Left ventricle myocardium inferior (tissue), 1 donor: ENCODE measurements around the gene FAM25C. TPM values are rescaled to one million over a fixed set of nuclear protein-coding genes. Genes with fewer than 3 reads are reported as not detected.
"Not testable (repeated sequence)": the region's sequence is repeated elsewhere in the genome, so short reads cannot be mapped to it uniquely, and the experiment has no call there.

Experiments
- DNase-seq: peaks from one replicate; pipeline ENCODE4 v3.0.0-alpha.2; 2020
- H3K27ac ChIP-seq: fragments of 200-600 bp; replicated peaks from 2 replicates; pipeline ENCODE4 v1.8.0; 2021
- H3K27me3 ChIP-seq: fragments of 200-600 bp; 2 replicates; pipeline ENCODE4 v1.8.0; 2021; ENCODE audit warnings: low read depth
- H3K36me3 ChIP-seq: fragments of 200-600 bp; 2 replicates; pipeline ENCODE4 v1.8.0; 2021
- H3K4me1 ChIP-seq: fragments of 200-600 bp; 2 replicates; pipeline ENCODE4 v1.8.0; 2021
- H3K4me3 ChIP-seq: fragments of 200-600 bp; 2 replicates; pipeline ENCODE4 v1.8.0; 2021; ENCODE audit warnings: mild to moderate bottlenecking, moderate library complexity
- H3K9me3 ChIP-seq: fragments of 200-600 bp; replicated peaks from 2 replicates; pipeline ENCODE4 v1.8.0; 2021
- intact Hi-C: fragments of 100-400 bp; cut with micrococcal nuclease; formaldehyde crosslinking; loops from one replicate; pipeline ENCODE4 v1.11.0; 2022
- total RNA-seq: library from RNA; stranded (reverse); fragmentation: NEBNext Ultra II Directional; extraction: Animal tissue kit (Norgen Biotek cat#: 25700); gene quantifications from one replicate; pipeline ENCODE4 v1.2.1, GENCODE V29; 2021
- TF ChIP-seq, protein P1 (sequence below): fragments of 200-600 bp; IDR thresholded peaks from 2 replicates; pipeline ENCODE4 v1.8.0; 2021; ENCODE audit warnings: antibody characterized with exemption, mild to moderate bottlenecking, borderline replicate concordance
- donor health status: DM: no; HTN: yes; CAD: no; lungs with severe emphysema.

FAM25C gene
- total RNA-seq, 1 donor from 2014 or later, result not detected

DNA sequence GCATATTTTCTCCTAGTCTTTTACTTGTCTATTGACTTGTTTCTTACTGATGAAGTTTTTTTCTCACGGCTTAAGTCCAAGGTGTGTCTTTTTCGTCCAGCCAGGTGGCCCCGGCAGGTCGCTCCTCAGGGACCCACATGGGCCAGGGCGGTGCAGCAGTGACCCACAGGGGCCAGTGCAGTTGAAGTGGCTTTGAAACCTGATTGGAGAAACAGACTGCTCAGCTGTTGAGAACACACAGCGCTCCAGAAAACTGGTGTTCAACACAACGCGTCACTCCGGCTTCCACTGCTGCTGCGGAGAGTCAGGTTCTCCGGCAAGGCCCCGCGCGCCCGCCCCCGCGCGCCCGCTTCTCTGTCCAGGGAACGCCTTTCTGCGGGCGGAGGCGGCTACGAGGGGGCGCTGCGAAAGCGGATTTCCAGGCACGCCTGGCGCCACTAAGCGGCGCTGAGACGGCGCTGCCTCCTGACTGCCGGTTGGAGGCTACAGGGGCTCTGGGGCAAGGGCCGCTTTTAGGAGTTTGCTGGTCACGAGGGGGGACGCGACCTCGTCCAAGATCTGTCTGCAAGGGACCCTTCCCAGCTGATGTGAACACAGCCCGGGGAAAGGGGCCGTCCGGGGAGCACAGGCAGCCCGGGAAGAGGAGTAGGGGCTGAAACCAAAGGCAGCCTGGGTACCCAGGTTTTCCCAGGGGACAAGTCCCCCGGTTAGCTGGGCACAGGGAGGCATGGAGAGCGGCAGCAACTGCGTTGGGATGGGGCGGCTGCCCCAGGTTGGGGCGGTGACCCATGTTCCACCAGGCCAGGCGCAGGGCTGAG, 13.0 kb downstream of the FAM25C start:
- H3K4me3 ChIP-seq, result peak overlapping the region; percentile 34
- TF ChIP-seq, protein P1, sequence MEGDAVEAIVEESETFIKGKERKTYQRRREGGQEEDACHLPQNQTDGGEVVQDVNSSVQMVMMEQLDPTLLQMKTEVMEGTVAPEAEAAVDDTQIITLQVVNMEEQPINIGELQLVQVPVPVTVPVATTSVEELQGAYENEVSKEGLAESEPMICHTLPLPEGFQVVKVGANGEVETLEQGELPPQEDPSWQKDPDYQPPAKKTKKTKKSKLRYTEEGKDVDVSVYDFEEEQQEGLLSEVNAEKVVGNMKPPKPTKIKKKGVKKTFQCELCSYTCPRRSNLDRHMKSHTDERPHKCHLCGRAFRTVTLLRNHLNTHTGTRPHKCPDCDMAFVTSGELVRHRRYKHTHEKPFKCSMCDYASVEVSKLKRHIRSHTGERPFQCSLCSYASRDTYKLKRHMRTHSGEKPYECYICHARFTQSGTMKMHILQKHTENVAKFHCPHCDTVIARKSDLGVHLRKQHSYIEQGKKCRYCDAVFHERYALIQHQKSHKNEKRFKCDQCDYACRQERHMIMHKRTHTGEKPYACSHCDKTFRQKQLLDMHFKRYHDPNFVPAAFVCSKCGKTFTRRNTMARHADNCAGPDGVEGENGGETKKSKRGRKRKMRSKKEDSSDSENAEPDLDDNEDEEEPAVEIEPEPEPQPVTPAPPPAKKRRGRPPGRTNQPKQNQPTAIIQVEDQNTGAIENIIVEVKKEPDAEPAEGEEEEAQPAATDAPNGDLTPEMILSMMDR, result peak; percentile 30
- H3K27me3 ChIP-seq, H3K4me1 ChIP-seq, DNase-seq, H3K9me3 ChIP-seq, intact Hi-C loops, H3K27ac ChIP-seq, H3K36me3 ChIP-seq: not testable (repeated sequence)

DNA sequence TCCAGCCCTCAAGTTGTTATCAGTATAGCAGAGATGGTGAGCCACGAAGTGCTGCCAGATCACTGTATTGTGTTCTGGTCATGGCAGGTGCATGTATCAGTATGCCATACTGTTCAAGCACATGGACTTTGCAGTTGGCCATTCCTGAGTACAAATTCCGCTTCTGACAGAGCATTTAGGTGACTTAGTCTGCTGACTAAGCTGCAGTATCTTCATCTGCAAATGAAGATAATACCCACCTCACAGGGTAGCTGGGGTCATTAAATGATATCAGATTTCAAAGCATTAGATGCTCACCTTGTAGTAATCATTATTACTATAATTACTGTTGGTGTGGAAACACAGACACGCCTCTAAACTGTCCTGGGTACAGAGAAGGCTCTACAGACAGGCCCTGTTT, 24.2 kb downstream of the FAM25C start:
- H3K27ac ChIP-seq, intact Hi-C loops, H3K4me3 ChIP-seq, DNase-seq, H3K27me3 ChIP-seq, H3K4me1 ChIP-seq, H3K36me3 ChIP-seq: not testable (repeated sequence)
- peaks cover 12% of the 10 kb centered on the region for H3K9me3 ChIP-seq

DNA sequence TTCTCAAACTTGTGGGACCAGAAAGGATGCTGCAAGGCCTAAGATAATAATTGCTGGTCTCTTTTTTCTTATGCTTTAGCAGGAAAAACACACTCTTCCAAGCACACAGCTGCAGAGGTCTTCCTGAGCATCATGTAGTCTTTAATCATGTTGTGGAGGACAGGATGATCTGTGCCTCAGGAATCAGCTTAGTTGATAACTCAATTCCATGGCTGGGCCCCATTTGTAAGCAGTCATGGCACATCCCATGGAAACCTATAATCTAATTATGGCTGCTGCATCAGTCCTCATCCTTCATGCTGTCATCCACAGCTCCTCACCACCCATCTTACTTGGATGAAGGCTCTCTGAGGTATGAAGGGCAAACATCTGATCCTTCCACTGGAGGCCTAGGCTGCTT, 26.5 kb downstream of the FAM25C start:
- H3K27ac ChIP-seq, H3K36me3 ChIP-seq, H3K4me1 ChIP-seq, DNase-seq, H3K27me3 ChIP-seq, intact Hi-C loops, H3K4me3 ChIP-seq: not testable (repeated sequence)
- peaks cover 12% of the 10 kb centered on the region for H3K9me3 ChIP-seq

DNA sequence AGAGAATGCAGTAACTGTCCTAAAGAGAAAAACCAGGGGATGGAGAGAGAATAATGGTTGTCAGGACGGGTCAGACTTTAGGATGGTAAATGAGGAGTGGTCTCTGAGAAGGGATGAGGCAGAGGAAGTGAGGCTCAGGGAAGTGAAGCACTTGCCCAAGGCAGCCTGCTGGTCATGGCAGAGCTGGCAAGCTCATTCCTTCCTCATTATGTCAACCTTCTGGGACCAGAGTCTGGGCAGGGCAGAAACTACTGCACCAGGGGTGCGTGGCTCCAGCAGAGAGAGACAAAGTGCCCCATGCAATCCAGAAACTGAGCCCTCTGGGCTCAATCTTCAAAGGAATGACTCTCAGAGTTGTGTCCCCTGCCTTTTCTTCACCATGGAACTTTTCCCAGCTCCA, 27.5 kb downstream of the FAM25C start:
- DNase-seq, H3K4me3 ChIP-seq, intact Hi-C loops, H3K4me1 ChIP-seq, H3K27ac ChIP-seq, H3K9me3 ChIP-seq, H3K27me3 ChIP-seq, H3K36me3 ChIP-seq: not testable (repeated sequence)

DNA sequence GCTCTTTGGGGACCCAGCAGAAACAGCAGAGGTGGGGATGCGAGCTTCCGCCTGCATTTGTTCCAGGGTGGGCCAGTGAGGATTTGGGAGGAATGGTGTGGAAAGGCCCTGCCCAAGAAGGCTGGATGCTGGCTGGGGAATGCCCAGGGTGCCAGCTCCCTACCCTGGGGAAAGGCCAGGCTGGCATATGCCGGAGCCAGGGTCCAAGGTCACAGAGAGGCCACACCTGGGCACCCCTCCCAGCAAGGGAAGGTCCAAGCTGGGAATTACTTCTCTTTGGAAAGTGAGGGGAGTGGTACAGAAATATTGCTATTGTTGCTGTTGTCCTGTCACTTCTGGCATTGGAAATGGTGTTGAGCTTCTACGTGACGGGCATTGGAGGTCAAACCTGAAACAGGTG, 28.0 kb downstream of the FAM25C start:
- H3K4me1 ChIP-seq, H3K36me3 ChIP-seq, H3K27ac ChIP-seq, H3K4me3 ChIP-seq, DNase-seq, intact Hi-C loops, H3K9me3 ChIP-seq, H3K27me3 ChIP-seq: not testable (repeated sequence)

DNA sequence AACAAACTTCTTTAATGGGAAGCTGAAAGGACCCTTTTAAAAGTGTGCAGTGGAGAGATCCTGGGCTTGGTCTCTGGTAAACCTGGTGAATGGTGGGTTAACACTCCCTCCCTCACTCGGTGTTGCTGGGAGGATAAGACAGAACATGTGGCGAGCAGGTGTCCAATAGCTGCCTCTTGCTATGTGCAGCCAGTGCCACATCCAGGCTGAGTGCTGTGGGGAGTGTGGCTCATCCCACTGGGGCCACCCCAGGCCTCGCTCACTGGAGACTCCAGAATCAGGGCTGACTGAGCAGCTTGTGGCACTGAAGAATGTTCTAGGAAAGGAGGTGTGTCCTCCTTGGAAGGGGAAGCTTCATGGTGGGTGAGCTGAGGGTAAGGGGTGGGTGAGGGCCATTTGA, 29.5 kb downstream of the FAM25C start:
- intact Hi-C loops, H3K9me3 ChIP-seq, H3K4me1 ChIP-seq, H3K27me3 ChIP-seq, DNase-seq, H3K36me3 ChIP-seq, H3K4me3 ChIP-seq, H3K27ac ChIP-seq: not testable (repeated sequence)

DNA sequence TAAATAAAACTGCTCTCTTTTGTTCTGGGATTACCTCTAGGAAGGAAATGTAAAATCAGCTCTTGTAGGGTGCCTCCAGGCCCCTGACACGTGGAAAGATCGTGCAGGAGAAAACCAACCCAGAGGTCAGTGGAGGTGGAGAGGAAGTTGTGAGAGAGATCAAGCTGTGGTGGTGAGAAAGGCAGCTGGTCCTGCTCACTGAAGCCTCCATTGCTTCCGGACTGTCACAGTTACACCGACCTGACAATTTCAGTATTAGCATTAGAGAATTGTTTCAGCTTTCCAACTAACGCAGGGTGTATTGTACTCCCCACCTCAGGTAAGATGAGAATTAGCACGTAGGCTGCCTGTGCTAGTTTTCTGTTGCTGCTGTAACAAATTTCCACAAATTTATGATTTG, 30.6 kb downstream of the FAM25C start:
- H3K9me3 ChIP-seq, H3K27me3 ChIP-seq, H3K4me3 ChIP-seq, DNase-seq, H3K36me3 ChIP-seq, H3K27ac ChIP-seq, H3K4me1 ChIP-seq, intact Hi-C loops: not testable (repeated sequence)

DNA sequence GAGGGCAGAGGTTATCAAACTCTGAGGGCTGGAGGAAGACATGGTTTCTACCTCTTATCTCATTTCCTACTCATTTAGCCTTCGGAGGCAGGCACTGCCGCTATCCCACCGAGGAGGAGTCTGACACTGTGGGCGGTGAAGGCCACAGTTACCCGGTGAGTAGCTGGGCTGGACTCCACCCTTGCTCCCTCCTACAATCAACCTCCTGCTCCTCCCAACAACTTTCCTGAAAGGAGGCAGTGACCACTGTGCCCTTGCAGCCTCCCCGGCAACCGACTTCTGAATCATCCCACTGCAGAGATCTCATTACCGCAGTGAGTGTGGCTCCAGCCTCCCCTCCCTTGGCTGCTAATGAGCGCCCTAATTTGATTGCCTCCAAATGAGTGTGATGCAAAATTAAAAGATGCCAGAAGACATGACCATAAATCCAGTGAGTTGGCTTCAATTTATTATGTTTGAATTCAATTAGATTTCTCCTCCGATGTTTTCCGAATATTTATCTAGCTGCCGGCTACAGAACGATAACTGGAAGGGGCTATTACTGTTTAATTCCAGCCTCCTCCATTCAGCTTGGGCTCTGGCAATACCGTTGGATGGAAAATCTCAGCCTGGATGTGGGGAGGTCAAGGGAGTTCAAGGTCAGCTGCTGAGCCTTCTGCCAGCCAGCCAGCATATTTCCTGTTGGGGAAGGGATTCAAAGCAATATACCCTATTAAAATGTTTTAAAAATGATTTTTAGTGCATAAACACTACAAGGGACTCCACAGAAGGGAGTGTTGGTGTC, 35.1 kb downstream of the FAM25C start:
- DNase-seq, H3K27ac ChIP-seq, H3K36me3 ChIP-seq, H3K27me3 ChIP-seq, H3K4me3 ChIP-seq, H3K9me3 ChIP-seq, intact Hi-C loops, H3K4me1 ChIP-seq: not testable (repeated sequence)

DNA sequence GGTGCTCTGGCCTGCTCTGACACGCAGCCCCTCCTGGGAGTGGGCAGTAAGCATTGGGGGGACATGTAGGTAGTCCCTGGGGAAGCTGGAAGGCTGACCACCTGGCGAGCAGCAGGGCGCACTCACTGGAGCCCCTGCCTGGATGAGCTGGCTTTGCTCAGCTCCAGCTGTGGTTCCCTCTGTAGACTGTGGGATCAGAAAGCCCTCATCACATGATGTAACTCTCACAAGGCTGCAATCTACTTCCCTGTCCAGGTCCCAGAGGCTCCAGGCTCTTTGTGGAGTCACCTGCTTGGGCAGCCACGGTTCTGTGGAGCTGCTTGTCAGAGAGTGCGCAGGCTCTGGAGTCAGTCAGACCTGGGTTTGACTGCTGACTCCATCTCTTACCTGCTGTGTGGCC, 36.8 kb downstream of the FAM25C start:
- H3K4me3 ChIP-seq, H3K27me3 ChIP-seq, H3K27ac ChIP-seq, H3K36me3 ChIP-seq, intact Hi-C loops, DNase-seq, H3K4me1 ChIP-seq, H3K9me3 ChIP-seq: not testable (repeated sequence)

DNA sequence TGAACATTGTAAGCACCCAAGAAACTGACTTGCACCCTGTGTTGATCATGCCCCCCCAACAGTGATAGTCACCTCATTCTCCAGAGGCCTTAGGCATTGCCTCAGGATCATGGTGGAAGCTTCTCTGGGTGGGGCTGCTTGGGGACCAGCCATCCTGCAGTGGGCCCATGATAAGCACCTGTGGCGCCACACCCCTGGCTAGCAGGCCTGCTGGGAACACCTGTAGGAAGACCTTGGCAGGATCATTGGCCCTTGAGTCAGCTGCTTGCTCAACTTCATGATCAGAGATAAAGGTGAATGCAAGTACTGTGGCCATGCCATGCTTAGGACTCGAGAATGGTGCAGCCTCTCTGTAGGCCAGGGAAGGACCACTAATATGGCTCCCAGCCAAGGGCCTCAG, 38.9 kb downstream of the FAM25C start:
- H3K36me3 ChIP-seq, H3K9me3 ChIP-seq, DNase-seq, H3K27ac ChIP-seq, H3K4me3 ChIP-seq, H3K4me1 ChIP-seq, intact Hi-C loops: not testable (repeated sequence)
- H3K27me3 ChIP-seq, result peaks cover 10% of the 10 kb centered on the region

DNA sequence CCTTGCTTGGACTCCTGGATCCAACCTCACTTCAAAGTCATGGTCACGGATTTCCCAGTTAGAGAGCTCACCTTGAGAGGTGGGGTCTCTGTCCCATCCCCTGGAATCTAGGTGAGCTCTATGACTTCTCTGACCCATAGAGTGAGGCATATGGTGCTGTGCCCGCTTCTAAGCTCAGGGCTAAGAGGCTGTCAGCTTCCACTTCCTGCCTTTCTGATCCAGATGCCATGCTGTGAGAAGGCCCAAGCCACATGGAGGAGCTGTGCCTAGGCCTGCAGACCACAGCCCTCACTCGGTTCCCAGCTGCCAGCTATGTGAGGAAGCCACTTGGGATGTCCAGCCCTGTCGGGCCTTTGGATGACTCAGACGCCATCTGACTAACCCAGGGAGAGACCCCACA, 39.9 kb downstream of the FAM25C start:
- H3K27ac ChIP-seq, DNase-seq, H3K4me3 ChIP-seq, intact Hi-C loops, H3K9me3 ChIP-seq, H3K4me1 ChIP-seq, H3K36me3 ChIP-seq: not testable (repeated sequence)
- H3K27me3 ChIP-seq, result peaks cover 10% of the 10 kb centered on the region

DNA sequence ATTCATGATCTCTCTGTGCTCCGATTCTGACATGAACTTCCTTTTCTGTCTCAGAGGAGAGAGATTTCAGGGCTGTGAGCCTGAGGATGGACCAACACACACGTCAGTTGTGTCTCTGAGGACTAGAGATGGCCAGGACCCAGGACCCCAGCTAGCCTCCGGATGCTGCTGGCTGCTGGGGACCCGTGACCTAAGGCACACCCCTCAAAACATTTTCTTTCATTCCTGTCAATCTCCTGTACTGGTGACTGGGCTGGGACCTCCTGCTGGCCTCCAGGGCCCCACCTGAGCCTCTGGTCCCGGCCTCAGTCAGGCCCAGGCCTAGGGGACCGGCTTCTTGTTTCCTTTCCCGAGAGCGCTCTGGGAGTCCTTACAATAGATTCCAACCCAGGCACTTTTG, 42.4 kb downstream of the FAM25C start:
- H3K36me3 ChIP-seq, H3K9me3 ChIP-seq, H3K4me1 ChIP-seq, intact Hi-C loops, H3K4me3 ChIP-seq: not testable (repeated sequence)
- peak; percentile 58 for DNase-seq
- Histone ChIP-seq H3K27me3 (peaks cover 23% of the 10 kb centered on the region), H3K27ac (peak overlapping the region; percentile 63)

DNA sequence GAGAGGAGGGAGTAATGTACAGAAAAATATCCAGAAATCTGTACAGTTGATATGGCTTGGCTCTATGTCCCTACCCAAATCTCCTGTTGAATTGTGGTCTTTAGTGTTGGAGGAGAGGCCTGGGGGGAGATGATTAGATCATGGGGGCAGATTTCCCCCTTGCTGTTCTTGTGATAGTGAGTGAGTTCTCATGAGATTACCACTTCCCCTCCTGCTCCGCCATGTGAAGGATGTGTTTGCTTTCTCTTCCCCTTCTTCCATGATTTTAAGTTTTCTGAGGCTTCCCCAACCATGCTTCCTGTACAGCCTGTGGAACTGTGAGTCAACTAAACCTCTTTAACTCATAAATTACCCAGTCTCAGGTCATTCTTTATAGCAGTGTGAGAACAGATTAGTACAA, 52.2 kb downstream of the FAM25C start:
- intact Hi-C loops, DNase-seq, H3K4me3 ChIP-seq, H3K36me3 ChIP-seq, H3K4me1 ChIP-seq, H3K27ac ChIP-seq: not testable (repeated sequence)
- Histone ChIP-seq H3K27me3 (peaks cover 35% of the 10 kb centered on the region), H3K9me3 (peaks cover 12% of the 10 kb centered on the region)
